GM08714 (cell line): ENCODE measurements around the gene ZNF862.

ENCODE experiments used
- H3K4me3 ChIP-seq: fragments of 200-500 bp; sonication (Bioruptor generic); 2 replicates; pipeline ENCODE4 v1.5.1; 2014; ENCODE audit warnings: mild to moderate bottlenecking, low read length, inconsistent platforms
- ZNF274 ChIP-seq: IDR thresholded peaks from 2 replicates; pipeline ENCODE4 v1.6.1; 2012; ENCODE audit warnings: mild to moderate bottlenecking, low read depth, low read length

The ZNF862 gene

DNA sequence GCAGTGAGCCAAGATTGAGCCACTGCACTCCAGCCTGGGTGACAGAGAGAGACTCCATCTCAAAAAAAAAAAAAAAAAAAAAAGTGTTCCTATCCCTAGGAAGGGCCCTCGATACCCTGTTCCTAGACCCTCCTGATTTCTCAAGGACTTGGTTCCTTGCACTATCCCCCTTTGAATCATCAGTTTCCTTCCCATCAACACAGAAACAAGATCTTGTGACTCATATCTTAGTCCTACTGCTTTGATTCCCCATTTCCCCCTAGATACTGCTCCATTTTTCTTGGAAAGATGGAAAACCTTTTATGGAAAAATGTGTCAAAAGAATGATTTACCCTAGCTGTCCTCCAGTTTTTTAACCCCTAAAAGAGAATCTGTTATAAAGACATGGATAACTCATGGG lies 1.7 kb upstream of the ZNF862 start:
- no peak overlapping the region for H3K4me3 ChIP-seq
- TF ChIP-seq ZNF274, result no peak

DNA sequence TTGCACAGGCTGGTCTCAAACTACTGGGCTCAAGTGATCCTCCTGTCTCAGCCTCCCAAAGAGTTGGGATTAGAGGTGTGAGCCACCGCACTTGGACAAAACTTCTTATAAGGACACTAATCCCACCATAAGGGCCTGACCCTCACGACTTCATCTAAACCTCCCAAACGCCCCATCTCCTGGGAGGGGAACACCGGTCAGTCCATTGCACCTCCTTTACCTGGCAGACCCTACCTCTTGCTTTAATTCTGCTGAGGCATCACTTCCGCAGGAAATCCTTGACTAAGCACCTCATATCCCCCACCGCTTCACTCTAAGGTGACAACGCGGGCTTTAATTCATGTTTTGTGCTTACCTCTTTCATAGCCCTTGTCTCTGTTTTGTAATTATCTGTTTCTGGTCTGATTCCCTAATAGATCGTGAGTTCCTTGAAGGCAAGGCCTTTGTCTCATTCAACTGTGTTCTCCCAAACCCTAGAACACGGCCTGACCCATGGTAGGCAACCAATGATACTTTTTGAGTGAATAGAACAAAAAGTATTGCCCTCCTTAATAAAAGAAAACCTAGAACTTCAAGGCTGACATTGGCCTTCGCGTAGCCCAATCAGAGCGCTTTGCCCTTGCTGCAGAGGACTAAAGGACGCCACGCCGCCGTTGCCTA lies 481 bp upstream of the ZNF862 start:
- H3K4me3 ChIP-seq, result no peak overlapping the region
- no peak for TF ChIP-seq ZNF274

- peak overlapping the region; percentile 75 for H3K4me3 ChIP-seq
- TF ChIP-seq ZNF274, result no peak
Observed at GRCh38 chr7:149838992-149839408, 825 bp downstream of the ZNF862 start.

GRCh38 chr7:149839933-149840332 lies 1.8 kb downstream of the ZNF862 start:
- no peak for TF ChIP-seq ZNF274
- H3K4me3 ChIP-seq, result no peak overlapping the region

GRCh38 chr7:149843566-149843965 lies 5.4 kb downstream of the ZNF862 start:
- no peak for TF ChIP-seq ZNF274
- H3K4me3 ChIP-seq, result no peak overlapping the region

GRCh38 chr7:149844445-149844844 lies 6.3 kb downstream of the ZNF862 start:
- no peak overlapping the region for H3K4me3 ChIP-seq
- no peak for TF ChIP-seq ZNF274

DNA sequence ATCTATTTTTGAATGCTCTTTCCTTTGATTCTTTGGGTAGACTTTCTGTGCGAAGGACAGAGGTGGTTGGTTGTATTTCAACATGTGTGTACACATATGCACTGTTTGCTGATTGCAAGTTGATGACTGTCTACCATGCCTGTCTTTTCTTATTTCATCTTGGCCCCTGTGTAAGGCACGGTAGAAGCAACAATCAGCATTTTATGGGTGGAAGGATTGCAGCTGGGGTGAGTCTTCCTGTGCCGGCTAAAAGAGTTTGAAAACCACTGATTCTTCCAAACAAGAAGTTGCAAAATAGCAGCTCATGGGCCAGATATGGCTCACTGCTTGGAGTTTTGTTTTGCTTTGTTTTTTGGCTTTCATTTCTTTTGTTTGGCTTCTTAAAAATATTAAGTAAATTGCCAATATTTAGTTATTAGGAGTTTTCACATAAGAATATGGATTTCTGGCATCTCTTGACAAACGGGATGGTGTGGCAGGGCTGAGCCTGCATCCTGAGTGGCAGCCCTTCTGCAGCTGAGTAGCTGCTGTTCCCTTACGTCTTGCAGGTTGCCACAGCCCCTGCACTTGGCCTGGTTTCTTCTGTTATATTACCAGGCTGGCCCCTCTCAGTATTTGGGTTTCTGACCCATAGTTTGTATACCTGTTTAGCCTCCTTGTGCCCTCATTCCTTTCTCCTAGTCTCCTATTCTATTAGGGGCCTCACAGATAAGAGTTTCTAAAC lies 7.2 kb downstream of the ZNF862 start:
- no peak overlapping the region for H3K4me3 ChIP-seq
- TF ChIP-seq ZNF274, result no peak

- TF ChIP-seq ZNF274, result no peak
- no peak overlapping the region for H3K4me3 ChIP-seq
Observed at GRCh38 chr7:149846021-149846420, 7.8 kb downstream of the ZNF862 start.

GRCh38 chr7:149846436-149847046 lies 8.4 kb downstream of the ZNF862 start:
- H3K4me3 ChIP-seq, result no peak overlapping the region
- no peak for TF ChIP-seq ZNF274

- no peak for TF ChIP-seq ZNF274
Observed at GRCh38 chr7:149849174-149849573, 11.0 kb downstream of the ZNF862 start.

DNA sequence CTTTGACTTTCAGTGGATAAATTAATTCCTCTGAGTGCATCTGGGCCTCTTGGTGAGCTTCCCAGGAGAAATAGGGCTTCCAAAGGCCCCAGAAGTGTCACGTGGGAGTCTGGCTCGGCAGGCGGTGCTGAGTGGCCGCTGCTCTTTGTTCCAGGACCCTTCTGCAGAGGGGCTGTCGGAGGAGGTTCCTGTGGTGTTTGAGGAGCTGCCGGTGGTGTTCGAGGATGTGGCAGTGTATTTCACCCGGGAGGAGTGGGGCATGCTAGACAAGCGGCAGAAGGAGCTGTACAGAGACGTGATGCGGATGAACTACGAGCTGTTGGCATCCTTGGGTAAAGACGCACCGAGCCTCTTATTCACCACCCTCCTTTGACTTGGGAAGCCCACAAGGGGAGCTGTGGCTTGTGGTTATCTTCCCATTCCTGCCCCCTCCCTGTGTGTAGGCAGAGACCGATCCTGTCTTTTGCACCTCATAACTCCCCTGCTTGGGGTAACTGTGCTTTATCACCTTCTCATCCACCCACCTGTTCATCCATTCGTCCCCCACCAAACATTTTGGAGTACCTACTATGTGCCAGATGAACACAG lies 11.9 kb downstream of the ZNF862 start:
- H3K4me3 ChIP-seq, result no peak overlapping the region
- no peak for TF ChIP-seq ZNF274

More at GRCh38 chr7:149849174-149849573, 11.0 kb downstream of the ZNF862 start:
- no peak overlapping the region for H3K4me3 ChIP-seq

DNA sequence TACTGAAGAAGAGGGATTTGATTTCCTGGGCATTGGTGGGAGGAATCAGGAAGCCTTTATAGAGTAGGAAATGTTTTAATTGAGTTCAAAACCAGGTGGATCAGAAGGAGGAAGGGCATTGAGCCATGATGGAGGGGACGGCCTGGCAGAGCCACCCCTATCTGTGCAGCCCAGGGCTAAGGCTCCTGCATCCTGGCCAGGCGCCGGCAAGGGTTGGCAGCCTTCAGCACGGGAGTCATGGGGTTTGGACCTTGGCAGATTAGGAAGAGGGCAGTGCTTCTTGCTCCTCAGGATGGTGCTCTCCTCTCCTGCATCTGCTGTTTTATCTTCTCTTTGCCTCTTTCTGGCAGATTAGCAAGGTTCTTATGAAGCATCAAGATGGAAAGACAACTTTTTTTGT lies 12.5 kb downstream of the ZNF862 start:
- no peak for TF ChIP-seq ZNF274

DNA sequence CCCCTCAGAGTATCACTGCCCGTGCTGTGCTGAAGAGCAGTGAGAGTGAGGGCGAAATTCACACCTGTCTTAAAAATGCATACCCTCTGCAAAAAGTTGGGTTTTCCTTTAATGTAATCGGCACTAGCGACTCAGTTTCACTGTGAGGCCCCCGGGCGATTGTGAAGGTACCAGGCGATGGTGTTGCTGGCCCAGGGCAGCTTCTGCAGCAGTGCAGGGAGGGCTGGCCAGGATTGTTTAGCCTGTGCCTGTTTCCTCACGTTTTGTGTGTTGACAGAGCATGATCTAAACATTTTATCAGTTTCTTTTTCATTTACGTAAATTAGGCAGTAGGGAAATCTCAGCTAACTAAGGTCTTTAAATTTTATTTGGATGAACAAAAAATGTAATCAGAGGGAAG lies 13.3 kb downstream of the ZNF862 start:
- no peak for TF ChIP-seq ZNF274
- H3K4me3 ChIP-seq, result no peak overlapping the region

More for the DNA sequence above, 12.5 kb downstream of the ZNF862 start:
- no peak overlapping the region for H3K4me3 ChIP-seq

- no peak for TF ChIP-seq ZNF274
- H3K4me3 ChIP-seq, result no peak overlapping the region
Observed at GRCh38 chr7:149853157-149853556, 15.0 kb downstream of the ZNF862 start.
